A549 (cell line): ENCODE measurements around the gene ZBTB39. TPM values are rescaled to one million over a fixed set of nuclear protein-coding genes. Genes with fewer than 3 reads are reported as not detected.

Experiments used
- ATAC-seq, 2 experiments: fragments of 200-7000 bp in 1 of 2; fragments of >200 bp in 1 of 2; cut with Nextera tagmentation in 1 of 2; cut with Tn5 transposase in 1 of 2; 3 replicates each; pipeline versions ENCODE4 v1.8.0 to v1.9.1; 2018 to 2020; ENCODE audit warnings: mild to moderate bottlenecking in 1 of 2, moderate library complexity in 1 of 2
- CTCF ChIA-PET: fragments of 300-600 bp; sonication (Branson Sonifier 250); formaldehyde crosslinking; extraction: SDS; loops from one replicate; lab custom pipeline; 2021; ENCODE audit warnings: antibody characterized with exemption, inconsistent platforms; lab: Yijun Ruan, JAX
- POLR2A ChIA-PET: fragments of 350-600 bp; formaldehyde crosslinking; extraction: SDS; loops from one replicate; lab custom pipeline; 2021; ENCODE audit warnings: antibody characterized with exemption, inconsistent platforms; lab: Yijun Ruan, JAX
- DNase-seq, 2 experiments: peaks; one replicate each; pipeline versions ENCODE4 v3.0.0 to v3.0.0-alpha.2; 2011 to 2016; ENCODE audit warnings: low read depth in 1 of 2, low spot score in 1 of 2
- FAIRE-seq: peaks from 2 replicates; lab custom pipeline; 2011; peaks lifted over from hg19 to GRCh38; lab: Jason Lieb, UNC
- H3K27ac ChIP-seq, 2 experiments: fragments of >200 bp; sonication (Bioruptor Twin); formaldehyde crosslinking; 3 replicates each; pipeline ENCODE4 v1.5.1; 2016 to 2017
- H3K4me1 ChIP-seq: fragments of >200 bp; sonication (Bioruptor Twin); formaldehyde crosslinking; 3 replicates; pipeline ENCODE4 v1.6.1; 2016
- H3K4me2 ChIP-seq: fragments of >200 bp; sonication (Bioruptor Twin); formaldehyde crosslinking; 3 replicates; pipeline ENCODE4 v1.6.1; 2016
- H3K4me3 ChIP-seq: fragments of >200 bp; sonication (Bioruptor Twin); formaldehyde crosslinking; 3 replicates; pipeline ENCODE4 v1.5.1; 2016
- H3K9me3 ChIP-seq: fragments of >200 bp; sonication (Bioruptor Twin); formaldehyde crosslinking; 3 replicates; pipeline ENCODE4 v1.6.1; 2016
- ATOH8 ChIP-seq: fragments of 250-450 bp; sonication (Bioruptor Pico); IDR thresholded peaks from 2 replicates; pipeline ENCODE4 v1.5.0; 2020; ENCODE audit warnings: low read depth, mild to moderate bottlenecking, moderate library complexity
- BCL3 ChIP-seq: fragments of >200 bp; sonication (Bioruptor Twin); formaldehyde crosslinking; IDR thresholded peaks from 3 replicates; pipeline ENCODE4 v1.6.1; 2016
- CBX2 ChIP-seq: fragments of 200-600 bp; sonication (generic); IDR thresholded peaks from 2 replicates; pipeline ENCODE4 v1.6.1; 2016; ENCODE audit warnings: low read depth, mild to moderate bottlenecking, borderline replicate concordance
- CHD4 ChIP-seq: fragments of 200-600 bp; sonication (generic); IDR thresholded peaks from 2 replicates; pipeline ENCODE4 v1.6.1; 2016; ENCODE audit warnings: antibody characterized with exemption, mild to moderate bottlenecking, borderline replicate concordance
- CTCF ChIP-seq: fragments of >200 bp; sonication (Bioruptor Twin); formaldehyde crosslinking; IDR thresholded peaks from 3 replicates; pipeline ENCODE4 v1.5.1; 2016
- EHF ChIP-seq: fragments of 250-450 bp; sonication (Bioruptor Pico); IDR thresholded peaks from 2 replicates; pipeline ENCODE4 v1.5.0; 2020; ENCODE audit warnings: mild to moderate bottlenecking
- ELK1 ChIP-seq: fragments of 150-350 bp; IDR thresholded peaks from 2 replicates; pipeline ENCODE4 v1.6.1; 2014; ENCODE audit warnings: low read depth, mild to moderate bottlenecking, low read length
- GATA3 ChIP-seq: IDR thresholded peaks from 2 replicates; pipeline ENCODE4 v1.6.1; 2012; ENCODE audit warnings: borderline replicate concordance
- JUNB ChIP-seq: fragments of >200 bp; sonication (Bioruptor Twin); formaldehyde crosslinking; IDR thresholded peaks from 2 replicates; pipeline ENCODE4 v1.6.1; 2016
- KDM1A ChIP-seq: fragments of 200-600 bp; sonication (generic); IDR thresholded peaks from 2 replicates; pipeline ENCODE4 v1.6.1; 2016; ENCODE audit warnings: low read depth, mild to moderate bottlenecking
- PHF8 ChIP-seq: fragments of 200-600 bp; sonication (generic); IDR thresholded peaks from 2 replicates; pipeline ENCODE4 v1.6.1; 2016; ENCODE audit warnings: low read depth, mild to moderate bottlenecking, antibody characterized with exemption, moderate library complexity, borderline replicate concordance
- RCOR1 ChIP-seq: fragments of 150-350 bp; IDR thresholded peaks from 2 replicates; pipeline ENCODE4 v1.6.1; 2014; ENCODE audit warnings: antibody characterized with exemption, low read length, low read depth
- RFX5 ChIP-seq: fragments of 450-650 bp; IDR thresholded peaks from 2 replicates; pipeline ENCODE4 v1.7.1; 2014; ENCODE audit warnings: antibody characterized with exemption, mild to moderate bottlenecking, moderate library complexity
- SREBF2 ChIP-seq: fragments of 450-650 bp; IDR thresholded peaks from 2 replicates; pipeline ENCODE4 v1.6.1; 2014; ENCODE audit warnings: mild to moderate bottlenecking, moderate library complexity
- TFCP2L1 ChIP-seq: fragments of 250-450 bp; sonication (Bioruptor Pico); IDR thresholded peaks from 2 replicates; pipeline ENCODE4 v1.5.0; 2021; ENCODE audit warnings: mild to moderate bottlenecking
- TP53 ChIP-seq: fragments of 250-450 bp; sonication (Bioruptor Pico); IDR thresholded peaks from 2 replicates; pipeline ENCODE4 v1.5.0; 2021; ENCODE audit warnings: mild to moderate bottlenecking, moderate library complexity
- USF2 ChIP-seq: fragments of 450-650 bp; IDR thresholded peaks from 2 replicates; pipeline ENCODE4 v1.6.1; 2014; ENCODE audit warnings: antibody characterized with exemption
- ZFP36 ChIP-seq: fragments of 450-650 bp; IDR thresholded peaks from 2 replicates; pipeline ENCODE4 v1.6.1; 2014; ENCODE audit warnings: borderline replicate concordance; ENCODE audit not compliant: partially characterized antibody
- WGBS: methylation state at CpG from one replicate; pipeline ENCODE4 v1.1.6; 2017; ENCODE audit errors: missing lambda C conversion rate; 5-methylcytosine and 5-hydroxymethylcytosine counted together
- polyA plus RNA-seq, 4 experiments: library from polyadenylated mRNA; depleted of rRNA in 3 of 4; stranded (reverse); fragments of >200 nt; fragmentation: RNase III in 1 of 4; extraction: RNeasy Plus Mini Kit Qiagen cat#74134 plus additional on column Dnase treatment in 1 of 4; gene quantifications; 2 replicates in 3 of 4; 3 replicates in 1 of 4; pipeline ENCODE4 v1.2.3, GENCODE V29; 2011 to 2017

The ZBTB39 gene
- polyA plus RNA-seq, 2 of the 4 experiments (the other 2 are of a cell fraction) = 4.7 to 9.5 TPM

GRCh38 chr12:57039016-57039798, 32.9 kb upstream of the ZBTB39 start:
- Histone ChIP-seq H3K27ac (no peak overlapping the region), H3K4me3 (no peak overlapping the region), H3K9me3 (no peaks in the 10 kb centered on the region), H3K4me2 (no peak overlapping the region), H3K4me1 (no peaks in the 10 kb centered on the region)
- DNase-seq = no peak
- POLR2A ChIA-PET = no interaction called here
- 70% methylated on average over 9 of the region's 9 CpGs for WGBS
- TF ChIP-seq SREBF2 = no peak
- no peak for ATAC-seq
- FAIRE-seq = no peak
- CTCF ChIA-PET = interaction anchor here (0.8 to 2.0 kb wide), 8 partner anchors 9 to 85 kb away, joined by 3 to 9 read pairs (median 4); partner anchors contain the start of gene TAC3

- FAIRE-seq (no peak), ATAC-seq (no peak), DNase-seq (no peak)
- Histone ChIP-seq H3K4me3 (no peak overlapping the region), H3K27ac (no peak overlapping the region), H3K9me3 (no peaks in the 10 kb centered on the region), H3K4me1 (no peaks in the 10 kb centered on the region), H3K4me2 (no peak overlapping the region)
- 39% methylated on average over 3 of the region's 3 CpGs for WGBS
- TF ChIP-seq TFCP2L1 (no peak), CTCF (no peak), ELK1 (no peak), JUNB (no peak), CBX2 (no peak), RCOR1 (no peak), EHF (CRISPR knock-in tag) (no peak), KDM1A (no peak), ZFP36 (no peak), CHD4 (no peak), GATA3 (no peak), RFX5 (no peak), ATOH8 (no peak), BCL3 (no peak), PHF8 (no peak), USF2 (no peak), TP53 (CRISPR knock-in tag) (no peak)
- ChIA-PET POLR2A (no interaction called here), CTCF (interaction anchor here (1.0 to 6.8 kb wide), 10 partner anchors 10 to 138 kb away, joined by 3 to 30 read pairs (median 7); partner anchors contain the start of gene ZBTB39)
These were observed 30.9 kb upstream of the ZBTB39 start for GRCh38 chr12:57037264-57037663.
